ENCODE measurements around the gene FADS2.

- no peak for TF ChIP-seq POLR2A (IDR thresholded peaks at IDR 0.05)
- TF ChIP-seq CTCF (IDR thresholded peaks at IDR 0.05) = no peak
These were observed 14.4 kb downstream of the FADS2 start for GRCh38 chr11:61842528-61842820.
